Endothelial cell of umbilical vein (primary cell): ENCODE results near the gene KRTAP10-12. TPM values are rescaled to one million over a fixed set of nuclear protein-coding genes. Genes with fewer than 3 reads are reported as not detected.

Experiments used
- BruUV-seq: library from RNA; stranded (reverse); fragments of 400-500 nt; replicated peaks from 2 replicates; lab custom pipeline; 2021; lab: Mats Ljungman, UMichigan
- CTCF ChIA-PET: fragments of 300-600, 350-600 bp; sonication (Branson Sonifier 250); formaldehyde crosslinking; loops from one replicate; lab custom pipeline; 2021; ENCODE audit warnings: antibody characterized with exemption, inconsistent platforms; lab: Charles Lee
- POLR2A ChIA-PET: fragments of 300-600, 350-600 bp; sonication (Branson Sonifier 250); formaldehyde crosslinking; loops from one replicate; lab custom pipeline; 2021; ENCODE audit warnings: antibody characterized with exemption, inconsistent platforms; lab: Charles Lee
- DNase-seq: peaks from one replicate; pipeline ENCODE4 v3.0.0-alpha.2; 2011; ENCODE audit warnings: low read depth, low spot score
- FAIRE-seq: peaks from 2 replicates; lab custom pipeline; 2011; peaks lifted over from hg19 to GRCh38; lab: Jason Lieb, UNC
- H2AFZ ChIP-seq: 2 replicates; pipeline ENCODE4 v1.6.0; 2012; ENCODE audit warnings: low read depth, low read length, control low read depth, inconsistent platforms
- H3K27ac ChIP-seq: 2 replicates; pipeline ENCODE4 v1.5.1; 2011; ENCODE audit warnings: low read depth, mild to moderate bottlenecking, control low read depth, low read length, moderate library complexity; ENCODE audit not compliant: insufficient read depth
- H3K27me3 ChIP-seq, 2 experiments: 2 replicates each; pipeline versions ENCODE4 v1.6.0 to v1.6.1; 2011; ENCODE audit warnings: low read length in 2 of 2, mixed read lengths in 1 of 2; ENCODE audit not compliant: control insufficient read depth in 2 of 2, insufficient read depth in 2 of 2
- H3K36me3 ChIP-seq, 2 experiments: 2 replicates in 1 of 2; 3 replicates in 1 of 2; pipeline ENCODE4 v1.5.1; 2011; ENCODE audit warnings: low read length in 2 of 2, mild to moderate bottlenecking in 1 of 2, moderate library complexity in 1 of 2; ENCODE audit not compliant: control insufficient read depth in 2 of 2, insufficient read depth in 2 of 2; ENCODE audit errors: extremely low read depth in 1 of 2
- H3K4me1 ChIP-seq: 3 replicates; pipeline ENCODE4 v1.5.1; 2011; ENCODE audit warnings: mild to moderate bottlenecking, low read length; ENCODE audit not compliant: control insufficient read depth, insufficient read depth; ENCODE audit errors: extremely low read depth
- H3K4me2 ChIP-seq: 2 replicates; pipeline ENCODE4 v1.6.1; 2011; ENCODE audit warnings: low read length, control low read depth, mixed read lengths; ENCODE audit not compliant: insufficient read depth
- H3K4me3 ChIP-seq, 3 experiments: fragments of 200-600 bp in 1 of 3; sonication (generic), shearing (Covaris generic) in 1 of 3; replicated peaks in 1 of 3; 2 replicates each; pipeline ENCODE4 v1.5.1; 2011 to 2016; ENCODE audit warnings: control low read depth in 3 of 3, low read length in 3 of 3, mild to moderate bottlenecking in 2 of 3, inconsistent platforms in 1 of 3, low read depth in 1 of 3, moderate library complexity in 1 of 3; ENCODE audit not compliant: insufficient read depth in 1 of 3
- H3K79me2 ChIP-seq: 2 replicates; pipeline ENCODE4 v1.6.0; 2012; ENCODE audit warnings: low read length, inconsistent platforms; ENCODE audit not compliant: control insufficient read depth, insufficient read depth
- H3K9ac ChIP-seq: replicated peaks from 2 replicates; pipeline ENCODE3; 2011; ENCODE audit warnings: low read length, control low read depth; ENCODE audit not compliant: insufficient read depth; ENCODE audit errors: extremely low read depth
- H3K9me1 ChIP-seq: replicated peaks from 3 replicates; pipeline ENCODE4 v1.6.0; 2011; ENCODE audit warnings: mild to moderate bottlenecking, low read length; ENCODE audit not compliant: control insufficient read depth, insufficient read depth; ENCODE audit errors: extremely low read depth
- H3K9me3 ChIP-seq: replicated peaks from 2 replicates; pipeline ENCODE4 v1.5.1; 2012; ENCODE audit warnings: low read length, inconsistent platforms; ENCODE audit not compliant: control insufficient read depth, insufficient read depth
- H4K20me1 ChIP-seq: replicated peaks from 2 replicates; pipeline ENCODE3; 2011; ENCODE audit warnings: mild to moderate bottlenecking, low read length; ENCODE audit not compliant: control insufficient read depth, insufficient read depth; ENCODE audit errors: extremely low read depth
- EZH2 ChIP-seq: IDR thresholded peaks from 2 replicates; pipeline ENCODE4 v1.6.1; 2012; ENCODE audit warnings: borderline replicate concordance, low read depth, mild to moderate bottlenecking, moderate library complexity, low read length, inconsistent platforms; ENCODE audit not compliant: severe bottlenecking
- FOS ChIP-seq: IDR thresholded peaks from 2 replicates; pipeline ENCODE4 v1.6.1; 2011; ENCODE audit warnings: mild to moderate bottlenecking, low read length, moderate library complexity, borderline replicate concordance; ENCODE audit not compliant: insufficient read depth
- GATA2 ChIP-seq: IDR thresholded peaks from 2 replicates; pipeline ENCODE4 v1.7.0; 2011; ENCODE audit warnings: low read depth, mild to moderate bottlenecking, moderate library complexity, mixed read lengths, low read length; ENCODE audit not compliant: insufficient read length, insufficient read depth
- JUN ChIP-seq: IDR thresholded peaks from 2 replicates; pipeline ENCODE4 v1.6.1; 2011; ENCODE audit warnings: borderline replicate concordance, low read depth; ENCODE audit not compliant: insufficient read length, insufficient read depth
- MYC ChIP-seq: IDR thresholded peaks from one replicate; pipeline ENCODE4 v1.6.1; 2011; ENCODE audit warnings: mild to moderate bottlenecking, low read depth, low read length
- POLR2A ChIP-seq: IDR thresholded peaks from 2 replicates; pipeline ENCODE4 v1.6.1; 2012; ENCODE audit warnings: low read depth, mild to moderate bottlenecking, control low read depth, low read length
- POLR2AphosphoS5 ChIP-seq: IDR thresholded peaks from 2 replicates; pipeline ENCODE4 v1.6.1; 2012; ENCODE audit warnings: low read depth, mild to moderate bottlenecking, control low read depth, low read length, moderate library complexity; ENCODE audit not compliant: insufficient read depth
- dilution Hi-C: fragments of 300-500 bp; cut with MboI; formaldehyde crosslinking; loops from one replicate; pipeline ENCODE4 v1.15.0; 2019; ENCODE audit warnings: low sequenced_read_pairs; ENCODE audit not compliant: extremely low pct_ligation_motif_present
- intact Hi-C: fragments of 100-400 bp; cut with micrococcal nuclease; formaldehyde crosslinking; loops from one replicate; pipeline ENCODE4 v1.10.0; 2022
- polyA plus RNA-seq, 4 experiments: library from polyadenylated mRNA; depleted of rRNA in 3 of 4; stranded (reverse) in 3 of 4; unstranded in 1 of 4; fragments of >200 nt; gene quantifications; 2 replicates each; pipeline versions ENCODE4 v1.2.1 to v1.2.3, GENCODE V29; 2011 to 2012; ENCODE audit warnings: missing spikeins in 1 of 4
- total RNA-seq: library from RNA; stranded (reverse); gene quantifications from 2 replicates; pipeline ENCODE4 v1.2.3, GENCODE V29; 2021
- TF ChIP-seq, protein P1 (sequence below): IDR thresholded peaks from 2 replicates; pipeline ENCODE4 v1.6.1; 2011; ENCODE audit not compliant: insufficient read depth, insufficient read length
- TF ChIP-seq, protein P2 (sequence below), 2 donors: IDR thresholded peaks; 1 replicate in 1 of 2; 2 replicates in 1 of 2; pipeline ENCODE4 v1.5.1; 2011; ENCODE audit warnings: low read length in 2 of 2, mild to moderate bottlenecking in 2 of 2, moderate library complexity in 2 of 2, control low read depth in 1 of 2, inconsistent platforms in 1 of 2, low read depth in 1 of 2; ENCODE audit not compliant: insufficient read depth in 1 of 2; ENCODE audit errors: extremely low read depth in 1 of 2

KRTAP10-12 gene
- total and polyA plus RNA-seq, 2 donors (not counting 3 experiments of a cell fraction or from before 2014, with no cell fraction given), result not detected

GRCh38 chr21:44703731-44704635 is 7.0 kb downstream of the KRTAP10-12 start:
- Histone ChIP-seq H3K4me1 (no peaks in the 10 kb centered on the region), H3K36me3 (no peaks in the 10 kb centered on the region), H3K4me3 (no peak overlapping the region), H3K9me1 (no peaks in the 10 kb centered on the region), H3K9me3 (no peaks in the 10 kb centered on the region), H3K27ac (no peak overlapping the region), H4K20me1 (no peaks in the 10 kb centered on the region), H3K4me2 (no peak overlapping the region), H3K9ac (no peak overlapping the region), H3K79me2 (no peaks in the 10 kb centered on the region), H2AFZ (no peak overlapping the region), H3K27me3 (peaks cover 52 to 58% of the 10 kb centered on the region in 2 experiments)
- ChIA-PET CTCF (no interaction called here), POLR2A (no interaction called here)
- BruUV-seq, result no TSS peak
- dilution Hi-C loops (no loop called here), intact Hi-C loops (no loop called here)
- FAIRE-seq (no peak), DNase-seq (no peak)
- TF ChIP-seq JUN (no peak), POLR2A (no peak), GATA2 (no peak), POLR2AphosphoS5 (no peak), FOS (no peak), MYC (no peak), EZH2 (no peak)
- TF ChIP-seq, protein P1, sequence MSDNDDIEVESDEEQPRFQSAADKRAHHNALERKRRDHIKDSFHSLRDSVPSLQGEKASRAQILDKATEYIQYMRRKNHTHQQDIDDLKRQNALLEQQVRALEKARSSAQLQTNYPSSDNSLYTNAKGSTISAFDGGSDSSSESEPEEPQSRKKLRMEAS, result no peak
- TF ChIP-seq, protein P2, sequence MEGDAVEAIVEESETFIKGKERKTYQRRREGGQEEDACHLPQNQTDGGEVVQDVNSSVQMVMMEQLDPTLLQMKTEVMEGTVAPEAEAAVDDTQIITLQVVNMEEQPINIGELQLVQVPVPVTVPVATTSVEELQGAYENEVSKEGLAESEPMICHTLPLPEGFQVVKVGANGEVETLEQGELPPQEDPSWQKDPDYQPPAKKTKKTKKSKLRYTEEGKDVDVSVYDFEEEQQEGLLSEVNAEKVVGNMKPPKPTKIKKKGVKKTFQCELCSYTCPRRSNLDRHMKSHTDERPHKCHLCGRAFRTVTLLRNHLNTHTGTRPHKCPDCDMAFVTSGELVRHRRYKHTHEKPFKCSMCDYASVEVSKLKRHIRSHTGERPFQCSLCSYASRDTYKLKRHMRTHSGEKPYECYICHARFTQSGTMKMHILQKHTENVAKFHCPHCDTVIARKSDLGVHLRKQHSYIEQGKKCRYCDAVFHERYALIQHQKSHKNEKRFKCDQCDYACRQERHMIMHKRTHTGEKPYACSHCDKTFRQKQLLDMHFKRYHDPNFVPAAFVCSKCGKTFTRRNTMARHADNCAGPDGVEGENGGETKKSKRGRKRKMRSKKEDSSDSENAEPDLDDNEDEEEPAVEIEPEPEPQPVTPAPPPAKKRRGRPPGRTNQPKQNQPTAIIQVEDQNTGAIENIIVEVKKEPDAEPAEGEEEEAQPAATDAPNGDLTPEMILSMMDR (IDR thresholded peaks at IDR 0.05; ENCODE audit: extremely low read depth in 1 of 2, insufficient read depth in 1 of 2, low read depth in 1 of 2, low read length in 2 of 2), result no peak
